Chondrocyte (in vitro differentiated cells): ENCODE measurements around the gene AJAP1. TPM values are rescaled to one million over a fixed set of nuclear protein-coding genes. Genes with fewer than 3 reads are reported as not detected.

Source experiments
- DNase-seq: peaks from one replicate; pipeline ENCODE4 v3.0.0; 2021; ENCODE audit warnings: mixed read lengths, low spot score
- H3K27ac Mint-ChIP-seq: one replicate; pipeline ENCODE4 v1.8.0; 2021; ENCODE audit warnings: mild to moderate bottlenecking, moderate library complexity, mixed read lengths; ENCODE audit not compliant: unreplicated experiment
- H3K27me3 Mint-ChIP-seq: 2 replicates; pipeline ENCODE4 v1.8.0; 2021; ENCODE audit warnings: low read depth, mixed read lengths
- H3K36me3 Mint-ChIP-seq: 2 replicates; pipeline ENCODE4 v1.8.0; 2021; ENCODE audit warnings: low read depth, mixed read lengths
- H3K4me1 Mint-ChIP-seq: 2 replicates; pipeline ENCODE4 v1.8.0; 2021; ENCODE audit warnings: low read depth, mild to moderate bottlenecking, mixed read lengths
- H3K4me3 Mint-ChIP-seq: one replicate; pipeline ENCODE4 v1.8.0; 2021; ENCODE audit warnings: mild to moderate bottlenecking, moderate library complexity, mixed read lengths; ENCODE audit not compliant: unreplicated experiment
- H3K9me3 Mint-ChIP-seq: 2 replicates; pipeline ENCODE4 v1.8.0; 2021; ENCODE audit warnings: low read depth, mixed read lengths
- total RNA-seq: library from RNA; stranded (reverse); gene quantifications from 3 replicates; pipeline ENCODE4 v1.2.1, GENCODE V29; 2021
- TF ChIP-seq, protein P1 (sequence below): fragments of 200-600 bp; sonication (generic); IDR thresholded peaks from 2 replicates; pipeline ENCODE4 v1.5.0; 2021; ENCODE audit warnings: antibody characterized with exemption, mild to moderate bottlenecking, moderate library complexity

Gene AJAP1
- total RNA-seq, 1 donor from 2014 or later: not detected

DNA sequence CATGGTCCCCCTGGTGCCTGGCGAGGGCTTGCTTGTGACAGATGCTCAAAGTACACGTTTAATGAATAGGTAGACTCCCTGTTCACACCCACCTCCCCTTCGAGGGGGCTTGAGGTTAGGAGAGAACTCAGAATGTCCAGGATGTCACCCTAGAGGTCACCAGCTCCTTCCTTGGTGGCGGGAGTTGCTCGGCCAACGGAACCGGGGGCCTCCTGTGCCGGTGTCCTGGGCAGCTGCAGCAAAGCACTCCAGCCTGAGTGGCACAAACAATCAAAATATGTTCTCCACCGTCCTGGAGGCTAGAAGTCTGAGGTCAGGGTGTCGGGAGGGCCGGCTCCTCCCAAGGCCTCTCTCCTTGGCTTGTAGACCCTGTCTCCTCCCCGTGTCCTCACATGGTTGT lies 71.0 kb downstream of the AJAP1 start:
- H3K9me3 Mint-ChIP-seq: peaks cover 20% of the 10 kb centered on the region
- no peaks in the 10 kb centered on the region for H3K36me3 Mint-ChIP-seq
- no peak overlapping the region for H3K4me3 Mint-ChIP-seq
- H3K4me1 Mint-ChIP-seq: no peaks in the 10 kb centered on the region
- TF ChIP-seq, protein P1, sequence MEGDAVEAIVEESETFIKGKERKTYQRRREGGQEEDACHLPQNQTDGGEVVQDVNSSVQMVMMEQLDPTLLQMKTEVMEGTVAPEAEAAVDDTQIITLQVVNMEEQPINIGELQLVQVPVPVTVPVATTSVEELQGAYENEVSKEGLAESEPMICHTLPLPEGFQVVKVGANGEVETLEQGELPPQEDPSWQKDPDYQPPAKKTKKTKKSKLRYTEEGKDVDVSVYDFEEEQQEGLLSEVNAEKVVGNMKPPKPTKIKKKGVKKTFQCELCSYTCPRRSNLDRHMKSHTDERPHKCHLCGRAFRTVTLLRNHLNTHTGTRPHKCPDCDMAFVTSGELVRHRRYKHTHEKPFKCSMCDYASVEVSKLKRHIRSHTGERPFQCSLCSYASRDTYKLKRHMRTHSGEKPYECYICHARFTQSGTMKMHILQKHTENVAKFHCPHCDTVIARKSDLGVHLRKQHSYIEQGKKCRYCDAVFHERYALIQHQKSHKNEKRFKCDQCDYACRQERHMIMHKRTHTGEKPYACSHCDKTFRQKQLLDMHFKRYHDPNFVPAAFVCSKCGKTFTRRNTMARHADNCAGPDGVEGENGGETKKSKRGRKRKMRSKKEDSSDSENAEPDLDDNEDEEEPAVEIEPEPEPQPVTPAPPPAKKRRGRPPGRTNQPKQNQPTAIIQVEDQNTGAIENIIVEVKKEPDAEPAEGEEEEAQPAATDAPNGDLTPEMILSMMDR: no peak
- no peaks in the 10 kb centered on the region for H3K27me3 Mint-ChIP-seq
- H3K27ac Mint-ChIP-seq: no peak overlapping the region
- no peak for DNase-seq

DNA sequence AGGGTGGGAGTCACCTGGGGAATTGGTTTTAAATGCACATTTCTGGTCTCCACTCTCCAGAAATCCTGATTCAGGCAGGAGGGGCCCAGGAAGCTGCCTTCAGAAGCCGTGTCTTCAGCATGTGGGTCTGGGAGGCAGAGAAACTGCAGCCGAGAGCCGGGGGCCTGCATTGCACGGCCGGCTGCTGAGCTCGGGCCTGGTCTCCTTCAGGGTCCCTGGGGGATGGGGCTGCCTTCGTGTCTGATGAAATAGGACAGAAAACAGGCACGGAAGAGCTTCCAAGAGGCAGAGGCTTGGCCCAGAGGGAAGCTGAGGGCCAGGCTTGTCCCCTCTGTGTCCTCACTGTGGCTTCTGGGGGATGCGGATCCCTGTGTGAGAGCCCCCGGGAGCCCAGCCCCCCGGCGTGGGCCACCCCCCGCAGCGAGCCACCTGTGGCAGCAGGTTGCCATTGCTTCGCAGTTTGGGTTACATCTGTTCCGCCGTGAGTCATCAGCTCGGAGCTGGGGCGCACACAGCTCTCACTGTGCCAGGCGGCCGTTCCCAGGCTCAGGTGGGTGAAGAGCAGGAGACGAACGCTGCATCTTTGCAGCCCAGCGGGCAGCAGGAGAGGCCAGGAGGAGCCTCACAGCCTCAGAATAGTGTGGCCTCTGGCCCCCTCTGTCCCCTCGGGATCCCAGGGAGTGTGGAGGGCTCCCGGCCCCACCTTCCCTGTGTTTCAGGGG lies 72.4 kb downstream of the AJAP1 start:
- Mint-ChIP-seq H3K36me3 (no peaks in the 10 kb centered on the region), H3K9me3 (peaks cover 15% of the 10 kb centered on the region), H3K4me1 (no peaks in the 10 kb centered on the region), H3K27me3 (no peaks in the 10 kb centered on the region), H3K4me3 (no peak overlapping the region), H3K27ac (no peak overlapping the region)
- TF ChIP-seq, protein P1: no peak
- no peak for DNase-seq

DNA sequence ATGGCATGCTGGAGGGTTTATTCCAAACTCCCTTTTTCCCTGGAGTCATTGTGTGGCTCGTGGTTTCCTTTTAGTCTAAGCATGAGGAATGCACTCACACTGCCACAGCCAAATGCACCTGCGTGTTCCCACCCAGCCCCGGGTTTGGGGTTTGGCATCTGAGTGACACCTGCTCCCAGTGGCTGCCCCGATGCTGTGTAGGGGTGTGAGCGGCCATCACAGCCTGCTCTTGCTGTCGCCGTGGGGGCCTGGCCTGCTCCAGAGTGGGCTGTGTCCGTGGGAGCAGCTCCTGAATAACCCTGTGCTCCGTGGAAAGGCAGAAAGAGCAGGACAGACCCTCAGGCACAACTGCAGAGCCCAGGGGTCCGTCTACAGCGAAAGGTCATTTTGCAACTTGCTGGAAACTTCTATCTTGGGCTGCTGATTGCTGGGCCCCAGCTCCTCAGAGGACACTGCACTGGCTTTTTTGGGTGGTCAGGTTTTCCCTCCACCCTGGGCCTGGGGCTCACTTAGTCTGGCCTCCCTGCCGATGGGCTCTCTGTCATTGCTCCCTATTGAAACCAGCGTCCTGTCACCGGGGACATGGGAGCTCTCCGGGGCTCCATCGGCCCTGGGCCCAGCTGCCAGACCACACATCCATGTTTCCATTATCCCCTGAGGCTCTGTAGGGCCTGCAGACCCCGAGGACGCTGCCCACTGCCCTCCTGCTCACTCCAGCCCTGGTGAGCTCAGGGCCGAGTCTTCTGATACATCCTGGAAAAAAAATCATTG lies 74.1 kb downstream of the AJAP1 start:
- Mint-ChIP-seq H3K27me3 (peaks cover 2% of the 10 kb centered on the region), H3K36me3 (no peaks in the 10 kb centered on the region), H3K4me3 (no peak overlapping the region), H3K27ac (no peak overlapping the region), H3K9me3 (peaks cover 3% of the 10 kb centered on the region), H3K4me1 (no peaks in the 10 kb centered on the region)
- TF ChIP-seq, protein P1: no peak
- DNase-seq: no peak

DNA sequence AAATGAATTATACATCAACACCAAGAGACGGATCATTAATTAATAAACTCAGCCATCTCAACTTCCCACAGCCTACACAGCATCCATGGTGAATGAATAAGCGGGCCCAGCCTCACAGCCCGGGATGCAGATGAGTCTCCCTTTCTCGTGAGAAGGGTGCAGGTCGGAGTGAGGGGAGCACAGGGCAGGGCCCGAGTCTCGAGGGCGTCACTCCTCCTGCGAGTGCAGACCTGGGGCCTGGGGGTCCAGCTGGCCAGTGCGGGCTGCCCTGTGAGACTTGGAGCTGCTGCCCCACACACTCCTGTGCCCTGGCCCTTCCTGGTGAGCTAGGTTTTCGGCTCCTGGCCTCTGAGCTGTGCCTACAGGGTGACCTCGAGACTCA lies 74.7 kb downstream of the AJAP1 start:
- Mint-ChIP-seq H3K27ac (no peak overlapping the region), H3K4me1 (no peaks in the 10 kb centered on the region), H3K4me3 (no peak overlapping the region), H3K27me3 (peaks cover 2% of the 10 kb centered on the region), H3K9me3 (no peaks in the 10 kb centered on the region), H3K36me3 (no peaks in the 10 kb centered on the region)
- DNase-seq: no peak
- TF ChIP-seq, protein P1: no peak

DNA sequence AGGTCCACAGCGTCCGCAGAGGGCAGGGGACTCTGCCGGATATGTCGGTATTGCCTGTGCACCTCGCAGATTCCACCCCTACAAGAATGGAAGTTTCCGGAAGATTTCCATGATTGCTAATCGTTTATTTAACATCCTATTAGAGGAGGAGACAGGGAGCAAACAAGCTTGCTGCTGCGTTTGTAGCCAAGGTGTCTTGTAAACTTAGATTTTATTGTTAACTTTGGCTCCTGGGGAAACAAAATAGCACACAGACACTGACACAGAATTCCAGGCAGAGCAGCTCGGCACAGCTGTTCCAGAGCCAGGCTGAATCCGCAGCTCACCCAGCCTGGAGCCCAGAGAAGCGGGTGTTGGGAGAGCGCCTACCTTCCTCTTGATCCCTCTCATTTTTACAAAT lies 75.7 kb downstream of the AJAP1 start:
- no peaks in the 10 kb centered on the region for H3K36me3 Mint-ChIP-seq
- H3K27me3 Mint-ChIP-seq: peaks cover 2% of the 10 kb centered on the region
- TF ChIP-seq, protein P1: no peak
- no peaks in the 10 kb centered on the region for H3K9me3 Mint-ChIP-seq
- H3K4me1 Mint-ChIP-seq: no peaks in the 10 kb centered on the region
- no peak overlapping the region for H3K27ac Mint-ChIP-seq
- no peak for DNase-seq
- no peak overlapping the region for H3K4me3 Mint-ChIP-seq
